DND-41 (cell line): ENCODE data around the gene SLC12A7.

ENCODE experiments used
- ATAC-seq: fragments of 200-7000 bp; cut with Tn5 transposase; 3 replicates; pipeline ENCODE4 v1.9.1; 2021; ENCODE audit warnings: low read depth; ENCODE audit not compliant: insufficient read depth
- DNase-seq: peaks from one replicate; pipeline ENCODE4 v3.0.0-alpha.2; 2020
- H2AFZ ChIP-seq: 2 replicates; pipeline ENCODE4 v1.6.0; 2012; ENCODE audit warnings: low read depth, low read length
- H3K27ac ChIP-seq: 2 replicates; pipeline ENCODE4 v1.5.1; 2012; ENCODE audit warnings: low read length, inconsistent platforms
- H3K27me3 ChIP-seq: fragments of 200-600 bp; sonication (generic); 2 replicates; pipeline ENCODE4 v1.6.0; 2012; ENCODE audit warnings: low read length, mild to moderate bottlenecking, inconsistent platforms; ENCODE audit not compliant: insufficient read depth, poor library complexity
- H3K36me3 ChIP-seq: 2 replicates; pipeline ENCODE4 v1.5.1; 2012; ENCODE audit warnings: low read length, inconsistent platforms; ENCODE audit not compliant: insufficient read depth
- H3K4me1 ChIP-seq: 2 replicates; pipeline ENCODE4 v1.5.1; 2012; ENCODE audit warnings: mild to moderate bottlenecking, low read length; ENCODE audit not compliant: insufficient read depth
- H3K4me2 ChIP-seq: 2 replicates; pipeline ENCODE4 v1.6.0; 2012; ENCODE audit warnings: mild to moderate bottlenecking, moderate library complexity, low read length, inconsistent platforms; ENCODE audit not compliant: insufficient read depth
- H3K4me3 ChIP-seq, 2 experiments: fragments of 200-600 bp in 1 of 2; shearing (Covaris generic) in 1 of 2; 2 replicates each; pipeline ENCODE4 v1.5.1; 2012 to 2016; ENCODE audit warnings: inconsistent platforms in 2 of 2, low read length in 2 of 2, mild to moderate bottlenecking in 2 of 2, low read depth in 1 of 2, moderate library complexity in 1 of 2
- H3K79me2 ChIP-seq: 2 replicates; pipeline ENCODE4 v1.6.0; 2012; ENCODE audit warnings: low read length, inconsistent platforms; ENCODE audit not compliant: insufficient read depth
- H3K9ac ChIP-seq: 2 replicates; pipeline ENCODE4 v1.6.0; 2012; ENCODE audit warnings: low read depth, mild to moderate bottlenecking, inconsistent platforms, low read length, moderate library complexity
- H3K9me3 ChIP-seq: 2 replicates; pipeline ENCODE4 v1.5.1; 2012; ENCODE audit warnings: low read length, moderate library complexity, mild to moderate bottlenecking, inconsistent platforms; ENCODE audit not compliant: insufficient read depth, severe bottlenecking
- H4K20me1 ChIP-seq: 2 replicates; pipeline ENCODE4 v1.6.0; 2012; ENCODE audit warnings: low read length; ENCODE audit not compliant: insufficient read depth
- CTCF ChIP-seq: IDR thresholded peaks from 2 replicates; pipeline ENCODE4 v1.5.1; 2012; ENCODE audit warnings: borderline replicate concordance, low read length, moderate library complexity, mild to moderate bottlenecking; ENCODE audit not compliant: poor library complexity, severe bottlenecking; ENCODE audit errors: extremely low read depth
- EZH2 ChIP-seq: IDR thresholded peaks from 3 replicates; pipeline ENCODE4 v1.6.1; 2012; ENCODE audit warnings: borderline replicate concordance, low read depth, mild to moderate bottlenecking, moderate library complexity, low read length, inconsistent platforms; ENCODE audit not compliant: severe bottlenecking

Gene SLC12A7

GRCh38 chr5:1116109-1116740 is 4.4 kb upstream of the SLC12A7 start:
- Histone ChIP-seq H4K20me1 (no peaks in the 10 kb centered on the region; the same call in 1 of the 2 replicates), H2AFZ (no peak overlapping the region), H3K4me3 (no peak overlapping the region), H3K27me3 (peaks cover 18% of the 10 kb centered on the region), H3K79me2 (no peaks in the 10 kb centered on the region), H3K9me3 (no peaks in the 10 kb centered on the region), H3K9ac (no peak overlapping the region), H3K4me1 (peaks cover 8% of the 10 kb centered on the region), H3K36me3 (no peaks in the 10 kb centered on the region), H3K27ac (no peak overlapping the region), H3K4me2 (no peak overlapping the region)
- DNase-seq (no peak), ATAC-seq (no peak)
- TF ChIP-seq CTCF (no peak), EZH2 (no peak)

GRCh38 chr5:1115123-1115815 is 3.4 kb upstream of the SLC12A7 start:
- no peak overlapping the region for H3K4me2 ChIP-seq
- peaks cover 26% of the 10 kb centered on the region for H3K27me3 ChIP-seq
- no peaks in the 10 kb centered on the region for H3K36me3 ChIP-seq
- no peak overlapping the region for H3K4me3 ChIP-seq
- no peak overlapping the region for H3K9ac ChIP-seq
- H3K27ac ChIP-seq: no peak overlapping the region
- ATAC-seq (no peak), DNase-seq (no peak)
- no peaks in the 10 kb centered on the region for H3K9me3 ChIP-seq
- TF ChIP-seq EZH2 (no peak), CTCF (no peak)
- H3K4me1 ChIP-seq: peaks cover 13% of the 10 kb centered on the region
- H3K79me2 ChIP-seq: no peaks in the 10 kb centered on the region
- H2AFZ ChIP-seq: no peak overlapping the region
- H4K20me1 ChIP-seq: no peaks in the 10 kb centered on the region

- Histone ChIP-seq H3K4me2 (no peak overlapping the region), H3K4me1 (peaks cover 13% of the 10 kb centered on the region), H2AFZ (no peak overlapping the region), H3K27me3 (peaks cover 26% of the 10 kb centered on the region), H4K20me1 (no peaks in the 10 kb centered on the region), H3K9me3 (no peaks in the 10 kb centered on the region), H3K27ac (no peak overlapping the region), H3K79me2 (no peaks in the 10 kb centered on the region), H3K36me3 (no peaks in the 10 kb centered on the region), H3K9ac (no peak overlapping the region), H3K4me3 (no peak overlapping the region)
- no peak for ATAC-seq
- no peak for DNase-seq
- no peak for TF ChIP-seq CTCF
- no peak for TF ChIP-seq EZH2
These were observed 2.1 kb upstream of the SLC12A7 start for GRCh38 chr5:1113805-1114586.
